ENCODE measurements around the gene GAPDHS.

DNA sequence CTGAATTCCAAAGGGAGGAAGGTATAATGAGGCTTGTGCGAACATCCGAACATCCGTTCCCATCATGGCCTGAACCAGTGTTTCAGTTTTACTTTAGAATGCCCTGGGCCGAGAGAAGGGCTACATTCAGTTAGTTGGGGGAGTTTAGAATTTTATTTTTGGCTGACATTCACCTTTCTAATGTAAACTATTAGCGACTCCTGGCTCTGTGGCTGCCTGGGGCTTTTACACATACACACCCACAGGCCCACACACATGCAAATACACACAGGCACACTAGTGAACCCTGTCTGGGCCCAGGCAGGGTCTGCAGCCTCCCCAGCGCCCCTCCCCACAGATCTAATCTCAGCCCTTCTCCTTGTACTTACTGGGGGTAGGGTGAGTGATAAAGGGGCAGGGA lies 6.1 kb downstream of the GAPDHS start:
- TF ChIP-seq, protein P1, sequence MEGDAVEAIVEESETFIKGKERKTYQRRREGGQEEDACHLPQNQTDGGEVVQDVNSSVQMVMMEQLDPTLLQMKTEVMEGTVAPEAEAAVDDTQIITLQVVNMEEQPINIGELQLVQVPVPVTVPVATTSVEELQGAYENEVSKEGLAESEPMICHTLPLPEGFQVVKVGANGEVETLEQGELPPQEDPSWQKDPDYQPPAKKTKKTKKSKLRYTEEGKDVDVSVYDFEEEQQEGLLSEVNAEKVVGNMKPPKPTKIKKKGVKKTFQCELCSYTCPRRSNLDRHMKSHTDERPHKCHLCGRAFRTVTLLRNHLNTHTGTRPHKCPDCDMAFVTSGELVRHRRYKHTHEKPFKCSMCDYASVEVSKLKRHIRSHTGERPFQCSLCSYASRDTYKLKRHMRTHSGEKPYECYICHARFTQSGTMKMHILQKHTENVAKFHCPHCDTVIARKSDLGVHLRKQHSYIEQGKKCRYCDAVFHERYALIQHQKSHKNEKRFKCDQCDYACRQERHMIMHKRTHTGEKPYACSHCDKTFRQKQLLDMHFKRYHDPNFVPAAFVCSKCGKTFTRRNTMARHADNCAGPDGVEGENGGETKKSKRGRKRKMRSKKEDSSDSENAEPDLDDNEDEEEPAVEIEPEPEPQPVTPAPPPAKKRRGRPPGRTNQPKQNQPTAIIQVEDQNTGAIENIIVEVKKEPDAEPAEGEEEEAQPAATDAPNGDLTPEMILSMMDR (IDR thresholded peaks at IDR 0.05 in 2 of 3, conservative IDR thresholded peaks at IDR 0.05 in 1 of 3; ENCODE audit: borderline replicate concordance in 1 of 3, insufficient read depth in 1 of 3, low read depth in 2 of 3, low read length in 2 of 3): no peak
- TF ChIP-seq TCF7L2 (IDR thresholded peaks at IDR 0.05; ENCODE audit: borderline replicate concordance, extremely low read depth, insufficient read depth, insufficient read length) (no peak), POLR2A (IDR thresholded peaks at IDR 0.05; ENCODE audit: borderline replicate concordance, extremely low read depth, insufficient read depth, insufficient read length) (no peak), POLR2AphosphoS5 (IDR thresholded peaks at IDR 0.05; ENCODE audit: low read depth, low read length) (no peak), EZH2phosphoT487 (IDR thresholded peaks at IDR 0.05; ENCODE audit: borderline replicate concordance) (no peak), JUND (IDR thresholded peaks at IDR 0.05) (no peak), EZH2 (IDR thresholded peaks at IDR 0.05) (no peak), SIN3A (IDR thresholded peaks at IDR 0.05; ENCODE audit: low read depth) (no peak), MAX (IDR thresholded peaks at IDR 0.05) (no peak), ZNF274 (IDR thresholded peaks at IDR 0.05; ENCODE audit: low read depth, low read length) (no peak), SP1 (IDR thresholded peaks at IDR 0.05; ENCODE audit: low read depth) (no peak)
